IMR-90 (cell line): ENCODE data around the gene FNDC3A. TPM values are rescaled to one million over a fixed set of nuclear protein-coding genes. Genes with fewer than 3 reads are reported as not detected.
A peak's percentile ranks its signal among the peaks of the same experiment; 100 is the strongest.

Experiments
- ATAC-seq: fragments of 200-7000 bp; cut with Tn5 transposase; 2 replicates; pipeline ENCODE4 v1.9.1; 2020; ENCODE audit warnings: low read depth, mild to moderate bottlenecking, moderate library complexity
- BruUV-seq: library from RNA; stranded (reverse); fragments of 400-500 nt; replicated peaks from 2 replicates; lab custom pipeline; 2021; lab: Mats Ljungman, UMichigan
- CTCF ChIA-PET: fragments of 300-600 bp; formaldehyde crosslinking; extraction: SDS; loops from one replicate; lab custom pipeline; 2021; ENCODE audit warnings: antibody characterized with exemption; lab: Yijun Ruan, JAX
- POLR2A ChIA-PET: fragments of 300-600 bp; sonication (Branson Sonifier 250); formaldehyde crosslinking; loops from one replicate; lab custom pipeline; 2022; ENCODE audit warnings: antibody characterized with exemption; ENCODE audit not compliant: unreplicated experiment; lab: Charles Lee
- DNase-seq: peaks from one replicate; pipeline ENCODE4 v3.0.0; 2013
- H2AFZ ChIP-seq: replicated peaks from 2 replicates; pipeline ENCODE3; 2013; ENCODE audit warnings: low read length, mild to moderate bottlenecking; ENCODE audit not compliant: poor library complexity
- H2AK5ac ChIP-seq: 2 replicates; pipeline ENCODE4 v1.6.1; 2013; ENCODE audit warnings: low read depth, low read length, inconsistent platforms
- H2AK9ac ChIP-seq: replicated peaks from 2 replicates; pipeline ENCODE3; 2013; ENCODE audit warnings: mild to moderate bottlenecking, low read depth, low read length, moderate library complexity; ENCODE audit not compliant: poor library complexity
- H2BK120ac ChIP-seq: 2 replicates; pipeline ENCODE4 v1.6.1; 2013; ENCODE audit warnings: low read depth, low read length, inconsistent platforms
- H2BK15ac ChIP-seq: 3 replicates; pipeline ENCODE4 v1.6.1; 2013; ENCODE audit warnings: low read depth, low read length, inconsistent platforms
- H2BK20ac ChIP-seq: 2 replicates; pipeline ENCODE4 v1.6.1; 2013; ENCODE audit warnings: low read depth, mild to moderate bottlenecking, inconsistent platforms, low read length, moderate library complexity
- H2BK5ac ChIP-seq: 2 replicates; pipeline ENCODE4 v1.6.1; 2013; ENCODE audit warnings: mild to moderate bottlenecking, low read depth, low read length, inconsistent platforms; ENCODE audit not compliant: poor library complexity, severe bottlenecking
- H3K14ac ChIP-seq: replicated peaks from 2 replicates; pipeline ENCODE4 v1.6.1; 2013; ENCODE audit warnings: low read depth, low read length, inconsistent platforms
- H3K18ac ChIP-seq: 2 replicates; pipeline ENCODE4 v1.6.1; 2013; ENCODE audit warnings: low read depth, low read length, control low read depth
- H3K23ac ChIP-seq: 2 replicates; pipeline ENCODE4 v1.6.1; 2013; ENCODE audit warnings: low read depth, low read length, inconsistent platforms
- H3K27ac ChIP-seq: 2 replicates; pipeline ENCODE4 v1.5.1; 2013; ENCODE audit warnings: mild to moderate bottlenecking, control low read depth, low read length; ENCODE audit not compliant: insufficient read depth
- H3K27me3 ChIP-seq: 2 replicates; pipeline ENCODE4 v1.6.1; 2013; ENCODE audit warnings: low read length; ENCODE audit not compliant: control insufficient read depth, insufficient read depth
- H3K36me3 ChIP-seq: 2 replicates; pipeline ENCODE4 v1.6.1; 2013; ENCODE audit warnings: low read length, mixed read lengths; ENCODE audit not compliant: control insufficient read depth, insufficient read depth
- H3K4ac ChIP-seq: 2 replicates; pipeline ENCODE4 v1.6.1; 2013; ENCODE audit warnings: low read depth, low read length, inconsistent platforms
- H3K4me1 ChIP-seq: 2 replicates; pipeline ENCODE4 v1.6.1; 2013; ENCODE audit warnings: low read length, mixed read lengths; ENCODE audit not compliant: control insufficient read depth, insufficient read depth
- H3K4me2 ChIP-seq: 2 replicates; pipeline ENCODE4 v1.6.1; 2013; ENCODE audit warnings: low read depth, mild to moderate bottlenecking, control low read depth, low read length, moderate library complexity
- H3K4me3 ChIP-seq: 2 replicates; pipeline ENCODE4 v1.5.1; 2013; ENCODE audit warnings: low read depth, mild to moderate bottlenecking, control low read depth, low read length, moderate library complexity; ENCODE audit not compliant: insufficient read depth
- H3K56ac ChIP-seq: 2 replicates; pipeline ENCODE4 v1.6.1; 2013; ENCODE audit warnings: low read length, inconsistent platforms; ENCODE audit not compliant: insufficient read depth; ENCODE audit errors: extremely low read depth
- H3K79me1 ChIP-seq, 2 experiments: 2 replicates each; pipeline ENCODE4 v1.6.1; 2013; ENCODE audit warnings: low read length in 2 of 2, inconsistent platforms in 1 of 2, low read depth in 1 of 2
- H3K9ac ChIP-seq: 2 replicates; pipeline ENCODE4 v1.6.1; 2013; ENCODE audit warnings: low read depth, low read length, control low read depth
- H3K9me1 ChIP-seq: 2 replicates; pipeline ENCODE4 v1.6.1; 2013; ENCODE audit warnings: low read length, inconsistent platforms; ENCODE audit not compliant: insufficient read depth
- H3K9me3 ChIP-seq: 2 replicates; pipeline ENCODE4 v1.6.1; 2013; ENCODE audit warnings: low read length; ENCODE audit not compliant: control insufficient read depth, insufficient read depth
- H4K20me1 ChIP-seq: 2 replicates; pipeline ENCODE4 v1.6.1; 2013; ENCODE audit warnings: low read length, inconsistent platforms; ENCODE audit not compliant: insufficient read depth
- H4K5ac ChIP-seq: 2 replicates; pipeline ENCODE4 v1.6.1; 2013; ENCODE audit warnings: mild to moderate bottlenecking, low read depth, low read length, control low read depth
- H4K8ac ChIP-seq, 2 experiments: 2 replicates each; pipeline ENCODE4 v1.6.1; 2013; ENCODE audit warnings: low read depth in 2 of 2, low read length in 2 of 2, control low read depth in 1 of 2, inconsistent platforms in 1 of 2
- H4K91ac ChIP-seq: 2 replicates; pipeline ENCODE4 v1.6.1; 2013; ENCODE audit warnings: low read depth, low read length, inconsistent platforms; ENCODE audit not compliant: insufficient read depth
- ELK1 ChIP-seq: fragments of 150-350 bp; IDR thresholded peaks from 2 replicates; pipeline ENCODE4 v1.6.1; 2016; ENCODE audit warnings: low read depth, mild to moderate bottlenecking, low read length, moderate library complexity, borderline replicate concordance
- MXI1 ChIP-seq: IDR thresholded peaks from 2 replicates; pipeline ENCODE4 v1.6.1; 2012; ENCODE audit warnings: low read depth, mild to moderate bottlenecking, low read length, moderate library complexity, borderline replicate concordance
- WGBS, 2 experiments: methylation state at CpG; one replicate each; pipeline versions ENCODE4 v1.1.5 to v1.1.7; 2013; ENCODE audit warnings: missing lambda C conversion rate in 2 of 2; ENCODE audit not compliant: insufficient read length in 1 of 2; ENCODE audit errors: extremely low coverage in 2 of 2; 5-methylcytosine and 5-hydroxymethylcytosine counted together
- dilution Hi-C: fragments of 300-500 bp; cut with HindIII; formaldehyde crosslinking; loops from one replicate; pipeline ENCODE4 v1.14.3; 2018; ENCODE audit warnings: low sequenced_read_pairs; ENCODE audit not compliant: unreplicated experiment
- in situ Hi-C: fragments of 300-500 bp; cut with MboI; formaldehyde crosslinking; loops from 3 replicates; pipeline ENCODE4 v1.14.3; 2019; ENCODE audit warnings: low sequenced_read_pairs, inconsistent platforms, mixed read lengths
- intact Hi-C: fragments of 100-400 bp; cut with micrococcal nuclease; formaldehyde crosslinking; loops from 2 replicates; pipeline ENCODE4 v1.10.0; 2022
- polyA plus RNA-seq, 3 experiments: library from polyadenylated mRNA; depleted of rRNA; stranded (reverse); fragments of >200 nt; gene quantifications; 2 replicates each; pipeline ENCODE4 v1.2.3, GENCODE V29; 2012; ENCODE audit warnings: low replicate concordance in 1 of 3
- total RNA-seq: library from RNA; depleted of rRNA; stranded (reverse); fragments of >200 nt; gene quantifications from 2 replicates; pipeline ENCODE4 v1.2.3, GENCODE V29; 2012

The FNDC3A gene
- total and polyA plus RNA-seq, 2 of the 4 experiments (the other 2 are of a cell fraction): 29.2 to 60.4 TPM

DNA sequence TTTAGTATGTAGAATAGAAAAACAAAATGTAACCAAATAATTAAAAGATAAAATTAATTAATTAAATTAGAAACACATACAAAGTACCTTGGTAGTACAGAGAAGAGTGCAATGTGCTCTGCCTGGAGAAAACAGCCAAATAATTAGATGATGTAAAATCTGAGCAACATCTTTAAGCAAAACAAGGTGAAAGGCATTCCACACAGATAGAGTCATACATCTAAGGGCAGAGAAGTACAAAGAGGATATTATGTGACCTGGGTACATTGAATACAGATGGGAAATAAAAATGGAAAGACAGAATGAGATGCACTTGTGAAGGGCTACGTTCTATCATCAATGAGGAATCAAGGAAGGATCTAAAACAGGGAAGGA lies 25.2 kb upstream of the FNDC3A start:
- Histone ChIP-seq H3K4me1 (0 out of 2 replicates have a peak, but pooled peaks cover 2% of the 10 kb centered on the region), H3K9me3 (no peaks in the 10 kb centered on the region), H3K27ac (no peak overlapping the region), H4K91ac (no peak overlapping the region), H3K36me3 (no peaks in the 10 kb centered on the region), H4K20me1 (no peaks in the 10 kb centered on the region), H3K4me2 (no peak overlapping the region), H3K9ac (no peak overlapping the region), H4K8ac (no peak overlapping the region), H2BK20ac (no peak overlapping the region), H3K27me3 (no peaks in the 10 kb centered on the region), H3K56ac (no peak overlapping the region), H2BK15ac (no peak overlapping the region), H3K4ac (no peak overlapping the region), H2BK120ac (no peak overlapping the region), H2BK5ac (no peak overlapping the region), H3K79me1 (no peaks in the 10 kb centered on the region), H3K23ac (no peak overlapping the region), H2AK5ac (no peak overlapping the region), H2AFZ (no peak overlapping the region), H3K14ac (no peak overlapping the region), H3K4me3 (no peak overlapping the region), H3K9me1 (no peaks in the 10 kb centered on the region), H4K5ac (no peak overlapping the region), H3K18ac (no peak overlapping the region), H2AK9ac (no peak overlapping the region)
- ATAC-seq: no peak
- POLR2A ChIA-PET: no interaction called here
- TF ChIP-seq ELK1 (no peak), MXI1 (no peak)
- peak; percentile 27 for DNase-seq
- whole genome bisulfite sequencing, 2 experiments: 100% methylated on average over 1 of the region's 1 CpG; no CpG with 5 or more reads in 1 of the 2 experiments
- intact Hi-C loops: no loop called here
- dilution Hi-C loops: no loop called here
- CTCF ChIA-PET: no interaction called here
- BruUV-seq: no TSS peak
- in situ Hi-C loops: no loop called here
